HG03432 (cell line): Measurements from ENCODE around the gene PLB1.

Experiments used
- ATAC-seq: cut with Tn5 transposase; IDR thresholded peaks from one replicate; pipeline ENCODE4 v1.9.1; 2021; ENCODE audit warnings: mild to moderate bottlenecking, moderate library complexity; ENCODE audit not compliant: unreplicated experiment

PLB1 gene

DNA sequence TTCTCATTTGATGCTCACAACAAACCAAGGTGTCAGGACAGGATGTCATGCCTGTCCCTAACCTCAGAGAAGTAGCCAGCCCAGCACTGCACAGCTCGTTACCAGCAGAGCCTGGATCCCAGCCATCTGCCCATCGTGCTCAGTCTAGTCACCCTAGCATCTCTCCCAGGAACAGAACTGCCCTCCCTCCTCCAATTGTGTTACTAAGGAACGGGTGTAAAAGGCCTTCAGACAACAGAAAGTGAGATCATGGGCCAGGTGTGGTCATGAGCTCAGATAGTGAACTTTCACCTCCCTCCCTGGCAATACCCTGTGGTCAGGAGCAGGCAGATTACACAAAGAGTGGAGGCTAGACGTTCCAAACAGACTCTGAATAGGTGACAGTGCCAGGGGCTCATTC is 144.0 kb downstream of the PLB1 start:
- peak; percentile 66 for ATAC-seq

- no peak for ATAC-seq
Measured at GRCh38 chr2:28640260-28640907, 144.5 kb downstream of the PLB1 start.

- ATAC-seq, result no peak
Measured at GRCh38 chr2:28640908-28641300, 145.0 kb downstream of the PLB1 start.

GRCh38 chr2:28642796-28643195 is 146.9 kb downstream of the PLB1 start:
- no peak for ATAC-seq

GRCh38 chr2:28643327-28643726 is 147.5 kb downstream of the PLB1 start:
- no peak for ATAC-seq

GRCh38 chr2:28643911-28644334 is 148.1 kb downstream of the PLB1 start:
- ATAC-seq, result no peak

DNA sequence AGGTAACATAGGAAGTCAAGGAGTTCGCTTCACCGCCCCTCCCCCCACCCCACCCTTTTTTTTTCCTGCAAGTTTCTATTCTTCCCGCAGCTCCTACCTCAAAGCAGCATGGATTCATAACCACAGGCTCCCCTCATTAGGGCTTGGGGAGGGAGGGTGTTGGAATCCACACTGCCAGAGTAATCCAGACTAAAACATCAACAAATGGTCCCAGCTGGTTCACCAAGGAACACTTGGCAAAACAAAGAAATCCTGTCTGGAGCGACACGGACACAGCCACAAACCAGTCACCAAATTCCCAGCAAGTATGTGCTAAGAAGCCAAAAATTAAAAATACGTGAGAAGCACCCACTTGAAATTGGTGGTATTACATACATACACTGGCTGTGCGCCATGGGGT is 148.9 kb downstream of the PLB1 start:
- no peak for ATAC-seq

DNA sequence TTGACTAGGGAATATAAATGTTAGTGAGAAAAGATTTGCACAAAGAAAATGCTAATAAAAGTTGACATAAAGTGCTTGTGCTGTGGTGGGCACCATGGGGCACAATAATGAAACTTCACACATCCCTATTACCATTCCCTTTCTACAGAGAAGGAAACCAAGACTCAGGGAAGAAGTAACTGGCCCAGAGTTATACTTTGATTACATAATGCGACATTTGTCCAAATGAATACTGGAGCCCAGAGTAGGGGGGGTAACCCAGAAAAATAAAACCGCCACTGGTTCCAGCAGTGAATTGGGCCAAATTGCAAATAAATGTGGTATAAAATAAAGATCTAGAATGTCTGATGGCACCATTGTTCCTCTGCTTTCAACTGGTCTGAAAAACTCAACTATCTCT is 149.7 kb downstream of the PLB1 start:
- no peak for ATAC-seq

DNA sequence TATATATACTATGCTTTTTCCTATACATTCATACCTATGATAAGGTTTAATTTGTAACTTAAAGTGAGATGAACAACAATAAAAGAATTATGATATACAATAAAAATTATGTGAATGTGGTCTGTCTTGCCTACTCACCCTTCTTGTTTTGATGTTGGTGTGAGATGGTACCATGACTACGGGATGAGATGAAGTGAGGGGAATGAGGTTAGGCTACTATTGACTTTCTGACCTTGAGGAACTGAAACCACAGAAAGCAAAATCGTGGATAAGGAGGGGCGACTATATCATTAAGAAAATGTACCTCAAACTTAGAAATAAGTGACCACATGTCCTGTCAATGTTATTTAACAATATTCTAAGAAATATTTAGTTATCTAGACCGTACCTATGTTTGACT is 151.8 kb downstream of the PLB1 start:
- no peak for ATAC-seq

DNA sequence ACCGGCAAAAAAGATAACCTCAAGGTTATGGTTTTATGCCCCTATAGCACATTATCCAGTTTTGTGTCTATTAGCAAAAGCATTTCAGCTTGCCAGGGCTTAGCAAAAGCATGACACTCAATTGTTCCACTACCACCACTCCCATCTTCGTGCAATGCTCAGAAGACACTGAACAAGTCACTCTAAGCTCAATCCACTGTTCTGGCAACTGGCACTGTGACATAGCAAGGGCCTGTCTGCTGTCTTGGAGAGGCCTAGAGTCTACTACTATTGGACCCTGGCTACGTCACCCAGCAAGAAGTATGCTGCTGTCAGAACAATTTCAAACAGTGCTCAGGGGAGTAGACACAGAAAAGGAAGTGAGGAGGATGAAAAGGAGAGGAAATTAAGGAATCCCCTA is 152.3 kb downstream of the PLB1 start:
- no peak for ATAC-seq

DNA sequence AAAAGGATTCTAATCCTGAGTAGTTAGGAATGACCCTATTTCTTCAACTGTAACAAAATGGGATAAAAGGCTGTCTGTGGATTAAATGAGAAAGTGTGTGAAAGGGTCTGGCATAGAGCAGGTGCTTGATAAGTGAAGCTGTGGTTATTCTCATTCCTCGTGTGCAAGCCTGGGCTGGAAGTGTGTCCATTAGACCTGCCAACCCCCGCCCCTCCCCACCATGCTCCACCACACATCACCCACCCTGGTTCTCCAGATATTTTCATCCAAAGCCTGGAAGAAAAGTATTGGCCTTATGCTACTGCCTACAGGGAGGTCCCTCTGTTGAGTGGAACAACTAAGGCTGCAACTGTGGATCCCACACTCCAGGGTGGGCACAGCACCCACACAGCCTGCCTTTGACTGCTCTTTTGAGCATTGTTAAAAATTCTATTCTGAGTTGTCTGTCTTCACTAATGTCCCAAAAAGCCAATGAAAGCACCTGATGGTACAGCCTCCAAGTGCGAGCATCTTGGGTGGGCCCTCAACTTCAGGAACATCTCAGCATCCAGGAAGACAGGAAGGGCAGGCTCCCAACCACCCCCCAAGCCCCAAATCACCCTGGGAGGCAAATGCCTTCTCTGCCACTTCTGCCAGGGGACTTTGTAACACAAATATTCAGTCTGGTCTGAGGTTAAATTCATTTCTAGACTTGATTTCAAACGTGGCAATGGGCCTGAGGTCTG is 153.0 kb downstream of the PLB1 start:
- ATAC-seq, result no peak

- ATAC-seq, result peak; percentile 63
Measured at GRCh38 chr2:28649481-28650265, 153.8 kb downstream of the PLB1 start.

GRCh38 chr2:28650266-28650584 is 154.4 kb downstream of the PLB1 start:
- no peak for ATAC-seq

GRCh38 chr2:28652217-28652616 is 156.4 kb downstream of the PLB1 start:
- ATAC-seq, result no peak

GRCh38 chr2:28653892-28654662 is 158.2 kb downstream of the PLB1 start:
- ATAC-seq, result no peak

DNA sequence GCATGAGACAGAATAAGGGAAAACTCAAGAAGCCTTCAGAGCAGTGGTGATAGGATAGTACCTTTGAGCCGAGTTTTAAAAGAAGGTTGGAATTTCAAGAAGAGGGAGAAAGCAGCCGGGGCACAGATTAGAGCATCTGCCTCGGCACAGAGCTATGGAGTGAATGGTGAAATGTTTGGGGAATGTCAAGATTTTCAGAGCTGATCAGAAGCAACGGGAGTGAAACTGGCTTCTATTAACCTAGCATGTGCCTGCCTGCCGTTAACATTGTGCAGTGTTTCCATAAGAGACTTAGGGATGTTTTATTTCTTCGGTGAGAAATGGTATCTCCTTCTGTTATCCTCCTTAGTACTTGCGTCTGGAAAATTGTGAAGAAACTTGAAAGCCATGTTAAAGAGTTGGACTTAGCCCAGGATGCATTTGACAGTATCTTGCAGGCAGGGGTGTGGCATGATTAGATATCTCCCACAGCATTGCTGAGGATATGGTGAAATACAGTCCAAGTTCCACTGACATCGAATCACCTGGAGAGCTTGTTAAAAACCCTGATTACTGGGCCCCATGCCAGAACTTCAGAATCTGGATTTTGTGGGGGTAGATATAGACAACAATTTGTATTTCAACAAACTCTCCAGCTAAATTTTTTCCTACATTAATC is 158.9 kb downstream of the PLB1 start:
- no peak for ATAC-seq

DNA sequence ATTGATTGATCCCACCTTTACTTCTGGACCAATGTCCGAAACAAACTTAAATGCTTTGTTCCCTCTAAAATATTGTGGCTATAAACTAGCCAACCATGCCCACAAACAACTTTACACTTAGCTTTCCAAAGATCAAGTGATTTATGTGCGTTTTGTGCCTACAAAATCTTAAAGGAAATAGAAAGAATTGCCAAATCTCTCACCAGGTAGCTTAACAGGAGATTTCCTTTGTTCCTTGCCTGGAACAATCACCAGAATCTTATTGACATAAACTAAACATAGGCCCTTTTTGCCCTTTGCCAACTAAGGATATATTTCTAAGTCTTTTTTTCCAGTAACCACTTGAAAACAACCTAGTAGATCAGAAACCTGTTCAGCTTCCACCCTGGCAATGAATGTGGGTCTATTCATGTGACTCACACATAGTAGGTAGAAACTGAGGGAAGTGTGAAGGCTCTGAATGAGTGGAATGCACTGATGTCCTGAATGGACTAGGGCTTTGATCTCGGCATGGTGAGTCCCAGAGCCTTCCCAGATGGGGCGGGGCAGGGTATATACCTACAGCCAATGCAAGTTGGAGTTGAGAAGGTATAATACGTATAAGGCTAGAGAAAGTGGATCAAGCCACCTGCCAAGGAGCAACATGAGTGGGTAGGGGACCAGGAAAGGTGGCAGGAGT is 161.2 kb downstream of the PLB1 start:
- ATAC-seq, result no peak

DNA sequence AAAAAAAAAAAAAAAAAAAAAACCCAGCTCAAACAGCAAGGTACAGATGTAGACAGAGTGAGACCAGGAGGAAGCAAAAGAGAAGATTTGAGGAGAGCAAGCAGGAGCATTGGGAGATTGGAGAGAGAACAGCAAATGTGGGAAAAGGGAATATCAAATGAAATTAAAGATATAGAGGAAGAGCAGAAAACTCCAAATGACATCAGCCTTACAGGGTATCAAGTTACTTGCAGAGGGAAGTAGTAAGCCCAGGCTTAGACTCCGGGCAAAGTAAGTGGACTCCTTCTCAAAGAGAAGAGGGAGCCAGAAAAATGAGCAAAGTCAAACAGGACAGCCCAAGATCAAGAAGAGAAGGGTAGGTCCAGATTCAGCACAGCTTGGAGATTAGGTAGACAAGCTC is 162.5 kb downstream of the PLB1 start:
- no peak for ATAC-seq

- ATAC-seq, result no peak
Measured at GRCh38 chr2:28659127-28659526, 163.3 kb downstream of the PLB1 start.

GRCh38 chr2:28661589-28662001 is 165.7 kb downstream of the PLB1 start:
- ATAC-seq, result no peak
